Left lung (tissue), 10 donors: ENCODE data around the gene DPP9. TPM values are rescaled to one million over a fixed set of nuclear protein-coding genes. Genes with fewer than 3 reads are reported as not detected.
A peak's percentile ranks its signal among the peaks of the same experiment; 100 is the strongest.

Source experiments
- ATAC-seq: fragments of 200-7000 bp; cut with Tn5 transposase; one replicate; pipeline ENCODE4 v1.9.1; 2020; ENCODE audit warnings: moderate library complexity
- DNase-seq, 4 donors: peaks; one replicate each; pipeline ENCODE4 v3.0.0-alpha.2; 2013 to 2020
- H3K27ac ChIP-seq, 2 donors: fragments of 200-600 bp; sonication (generic) in 1 of 2; one replicate each; pipeline versions ENCODE4 v1.5.0 to v1.8.0; 2020 to 2021
- H3K27me3 ChIP-seq, 2 donors: fragments of 200-600 bp; sonication (generic) in 1 of 2; one replicate each; pipeline versions ENCODE4 v1.5.0 to v1.8.0; 2020 to 2021
- H3K36me3 ChIP-seq, 2 donors: fragments of 200-600 bp; sonication (generic) in 1 of 2; one replicate each; pipeline versions ENCODE4 v1.5.0 to v1.8.0; 2020 to 2021
- H3K4me1 ChIP-seq, 2 donors: fragments of 200-600 bp; one replicate each; pipeline ENCODE4 v1.8.0; 2021
- H3K4me3 ChIP-seq, 2 donors: fragments of 200-600 bp; sonication (generic) in 1 of 2; one replicate each; pipeline versions ENCODE4 v1.5.0 to v1.8.0; 2020 to 2021; ENCODE audit warnings: mild to moderate bottlenecking in 1 of 2
- H3K9me3 ChIP-seq, 2 donors: fragments of 200-600 bp; sonication (generic) in 1 of 2; one replicate each; pipeline versions ENCODE4 v1.5.0 to v1.8.0; 2020 to 2021
- intact Hi-C, 2 donors: fragments of 100-400 bp; cut with DNase I; formaldehyde crosslinking; loops; one replicate each; pipeline versions ENCODE4 v1.11.2 to v1.14.2; 2022
- polyA plus RNA-seq, 6 donors: library from polyadenylated mRNA; unstranded; fragments of 120-200 nt; gene quantifications; one replicate each; pipeline ENCODE4 v1.2.1, GENCODE V29; 2013; ENCODE audit not compliant: insufficient read length in 6 of 6
- total RNA-seq, 2 donors: library from RNA; stranded (reverse); fragmentation: NEBNext Ultra II Directional; extraction: Animal tissue kit (Norgen Biotek cat#: 25700); gene quantifications; one replicate each; pipeline ENCODE4 v1.2.1, GENCODE V29; 2021
- TF ChIP-seq, protein P1 (sequence below), 2 donors: fragments of 200-600 bp; sonication (generic) in 1 of 2; IDR thresholded peaks; one replicate each; pipeline versions ENCODE4 v1.5.0 to v1.8.0; 2021; ENCODE audit warnings: antibody characterized with exemption in 2 of 2
- donor health status: DM: no; HTN: yes; CAD: no.
- donor health status: DM: no; HTN: no; CAD: no.

DPP9 gene
- total and polyA plus RNA-seq, 8 donors: 25.2 to 95.5 (median 31.3) TPM

DNA sequence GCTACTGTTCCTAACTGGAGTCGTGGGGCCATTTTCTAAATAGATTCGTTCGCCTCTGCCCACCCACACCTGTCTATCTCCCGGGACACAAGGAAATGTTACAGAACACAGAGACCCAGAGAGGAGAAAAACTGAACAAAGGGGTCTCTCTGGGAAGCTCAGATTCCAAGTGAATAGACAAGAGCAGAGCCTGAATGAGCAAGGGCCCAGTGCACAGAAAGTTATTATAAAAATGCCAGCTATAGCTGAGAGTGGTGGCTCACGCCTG, 40.7 kb upstream of the DPP9 start:
- peaks cover 0 to 55% of the 10 kb centered on the region in 2 donors for H3K27me3 ChIP-seq
- peaks cover 5 to 12% of the 10 kb centered on the region in 2 donors for H3K4me1 ChIP-seq
- ATAC-seq (no peak), DNase-seq (no peak)
- no peak overlapping the region for H3K27ac ChIP-seq
- H3K9me3 ChIP-seq: no peaks in the 10 kb centered on the region
- TF ChIP-seq, protein P1, sequence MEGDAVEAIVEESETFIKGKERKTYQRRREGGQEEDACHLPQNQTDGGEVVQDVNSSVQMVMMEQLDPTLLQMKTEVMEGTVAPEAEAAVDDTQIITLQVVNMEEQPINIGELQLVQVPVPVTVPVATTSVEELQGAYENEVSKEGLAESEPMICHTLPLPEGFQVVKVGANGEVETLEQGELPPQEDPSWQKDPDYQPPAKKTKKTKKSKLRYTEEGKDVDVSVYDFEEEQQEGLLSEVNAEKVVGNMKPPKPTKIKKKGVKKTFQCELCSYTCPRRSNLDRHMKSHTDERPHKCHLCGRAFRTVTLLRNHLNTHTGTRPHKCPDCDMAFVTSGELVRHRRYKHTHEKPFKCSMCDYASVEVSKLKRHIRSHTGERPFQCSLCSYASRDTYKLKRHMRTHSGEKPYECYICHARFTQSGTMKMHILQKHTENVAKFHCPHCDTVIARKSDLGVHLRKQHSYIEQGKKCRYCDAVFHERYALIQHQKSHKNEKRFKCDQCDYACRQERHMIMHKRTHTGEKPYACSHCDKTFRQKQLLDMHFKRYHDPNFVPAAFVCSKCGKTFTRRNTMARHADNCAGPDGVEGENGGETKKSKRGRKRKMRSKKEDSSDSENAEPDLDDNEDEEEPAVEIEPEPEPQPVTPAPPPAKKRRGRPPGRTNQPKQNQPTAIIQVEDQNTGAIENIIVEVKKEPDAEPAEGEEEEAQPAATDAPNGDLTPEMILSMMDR (IDR thresholded peaks at IDR 0.05): no peak
- no peaks in the 10 kb centered on the region for H3K36me3 ChIP-seq
- H3K4me3 ChIP-seq: no peak overlapping the region
- intact Hi-C loops: no loop called here

DNA sequence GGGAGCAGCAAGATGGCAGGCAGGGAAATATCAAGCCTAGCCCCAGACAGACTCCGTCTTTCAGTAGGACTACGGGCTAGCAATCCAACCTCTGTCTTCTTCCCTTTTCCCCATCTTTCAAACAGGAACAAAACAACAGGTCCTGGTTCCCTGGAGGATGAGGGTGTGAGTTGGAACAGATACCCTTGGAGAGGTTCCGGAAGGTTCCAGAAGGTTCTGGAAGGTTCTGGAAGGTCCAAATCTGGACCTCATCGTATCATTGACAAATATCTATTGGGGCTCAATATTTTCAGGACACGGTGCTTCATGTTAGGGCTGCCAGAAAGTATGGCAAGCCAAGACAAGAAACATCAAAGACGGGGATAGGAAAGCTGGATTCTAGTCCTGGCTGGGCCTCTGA, 39.4 kb upstream of the DPP9 start:
- Histone ChIP-seq H3K36me3 (no peaks in the 10 kb centered on the region), H3K4me3 (no peak overlapping the region), H3K9me3 (no peaks in the 10 kb centered on the region), H3K27ac (no peak overlapping the region), H3K4me1 (peaks cover 5 to 12% of the 10 kb centered on the region in 2 donors), H3K27me3 (peaks cover 0 to 68% of the 10 kb centered on the region in 2 donors)
- ATAC-seq: no peak
- no peak for DNase-seq
- TF ChIP-seq, protein P1 (IDR thresholded peaks at IDR 0.05): no peak
- intact Hi-C loops: no loop called here

DNA sequence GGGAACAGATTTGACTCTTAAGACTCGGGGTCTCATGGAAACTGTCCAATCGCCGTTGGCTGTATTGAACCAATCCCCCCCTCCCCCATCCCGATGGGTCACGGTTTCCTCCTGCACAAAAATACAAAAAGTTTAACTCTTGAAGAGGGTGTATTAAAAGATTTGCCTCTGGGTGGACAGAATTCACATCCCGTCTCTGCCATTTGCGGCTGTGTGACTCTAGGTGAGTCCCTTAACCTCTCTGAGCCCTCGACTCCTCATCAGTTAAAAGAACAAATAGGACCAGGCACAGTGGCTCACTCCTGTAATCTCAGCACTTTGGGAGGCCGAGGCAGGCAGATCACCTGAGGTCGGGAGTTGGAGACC, 36.6 kb upstream of the DPP9 start:
- Histone ChIP-seq H3K4me3 (no peak overlapping the region), H3K27ac (no peak overlapping the region), H3K27me3 (peaks cover 0 to 75% of the 10 kb centered on the region in 2 donors), H3K9me3 (no peaks in the 10 kb centered on the region), H3K4me1 (peaks cover 5 to 12% of the 10 kb centered on the region in 2 donors), H3K36me3 (no peaks in the 10 kb centered on the region)
- TF ChIP-seq, protein P1 (IDR thresholded peaks at IDR 0.05): no peak
- DNase-seq (no peak), ATAC-seq (no peak)
- intact Hi-C loops: no loop called here

DNA sequence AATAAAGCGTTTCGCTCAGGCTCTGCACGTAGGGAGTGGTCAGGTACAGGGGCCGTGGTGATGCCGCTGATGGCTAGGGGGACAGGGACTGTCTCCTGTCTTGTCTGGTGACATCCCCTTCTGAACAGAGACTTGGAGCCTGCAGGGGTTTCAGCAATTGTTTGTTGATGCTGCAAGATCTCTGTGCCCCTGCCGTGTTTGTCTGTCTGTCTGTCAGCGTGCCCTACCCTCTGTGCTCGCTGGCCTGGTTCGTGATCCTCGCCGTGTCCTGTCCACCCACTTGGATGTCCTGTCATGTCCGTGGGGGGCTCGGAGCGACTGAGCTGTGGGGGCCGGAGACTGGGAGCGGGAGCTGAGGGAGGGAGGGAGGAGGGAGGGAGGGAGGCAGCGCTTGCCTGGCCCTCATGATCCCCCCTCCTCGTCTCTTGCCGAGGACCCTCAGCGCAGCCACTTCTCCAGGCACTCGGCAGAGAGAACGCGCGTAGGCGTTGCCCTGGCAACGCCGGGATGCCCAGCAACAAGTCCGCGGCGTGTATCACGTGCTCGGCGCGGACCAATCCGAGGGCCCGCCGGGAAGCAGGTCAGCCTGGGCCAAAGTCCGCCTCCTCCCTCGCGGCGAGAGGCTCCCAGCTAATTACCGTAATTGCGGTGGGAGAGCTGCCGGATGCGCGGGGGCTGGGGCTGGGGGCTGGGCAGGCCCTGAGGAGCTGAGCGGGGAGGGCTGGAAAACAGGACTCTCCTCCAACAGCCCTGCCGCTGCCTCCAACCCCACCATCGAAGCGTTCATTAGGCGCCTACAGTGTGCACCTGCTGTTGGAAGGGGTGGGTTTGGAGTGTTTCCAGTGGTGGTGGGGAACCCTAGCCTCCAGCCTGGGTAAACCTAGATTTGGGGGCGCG, 36.0 kb upstream of the DPP9 start:
- ATAC-seq (peak; percentile 99), DNase-seq (peak; percentile 82 to 98 (median 93))
- Histone ChIP-seq H3K4me1 (peaks cover 5 to 12% of the 10 kb centered on the region in 2 donors), H3K4me3 (peak overlapping the region in 1 of 2 donors; percentile 16), H3K27ac (no peak overlapping the region), H3K27me3 (peaks cover 0 to 72% of the 10 kb centered on the region in 2 donors), H3K9me3 (no peaks in the 10 kb centered on the region), H3K36me3 (no peaks in the 10 kb centered on the region)
- intact Hi-C loops: no loop called here
- TF ChIP-seq, protein P1 (IDR thresholded peaks at IDR 0.05): no peak

DNA sequence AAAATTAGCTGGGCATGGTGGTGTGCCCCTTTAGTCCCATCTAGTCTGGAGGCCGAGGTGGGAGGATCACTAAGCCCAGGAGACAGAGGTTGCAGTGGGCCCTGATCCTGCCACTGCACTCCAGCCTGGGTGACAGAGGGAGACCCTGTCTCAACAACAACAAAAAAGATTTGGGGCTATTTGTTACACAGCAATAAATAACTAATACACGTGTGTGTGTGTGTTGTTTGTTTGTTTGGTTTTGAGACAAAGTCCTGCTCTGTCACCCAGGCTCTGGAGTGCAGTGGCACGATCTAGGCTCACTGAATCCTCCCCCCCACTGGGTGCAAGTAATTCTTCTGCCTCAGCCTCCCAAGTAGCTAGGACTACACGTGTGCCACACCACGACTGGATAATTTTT, 35.0 kb upstream of the DPP9 start:
- DNase-seq (no peak), ATAC-seq (no peak)
- no peak overlapping the region for H3K4me3 ChIP-seq
- TF ChIP-seq, protein P1 (IDR thresholded peaks at IDR 0.05): no peak
- H3K4me1 ChIP-seq: peaks cover 5 to 12% of the 10 kb centered on the region in 2 donors
- no peaks in the 10 kb centered on the region for H3K9me3 ChIP-seq
- intact Hi-C loops: no loop called here
- no peaks in the 10 kb centered on the region for H3K36me3 ChIP-seq
- peaks cover 0 to 66% of the 10 kb centered on the region in 2 donors for H3K27me3 ChIP-seq
- H3K27ac ChIP-seq: no peak overlapping the region
